Stimulated activated CD8-positive, alpha-beta memory T cell treated with anti-CD3 and anti-CD28 coated beads, Interleukin-15, amount 100 ng/mL, for 1 hour (primary cell): ENCODE data around the gene C16orf87.
A peak's percentile ranks its signal among the peaks of the same experiment; 100 is the strongest.
"Not testable (repeated sequence)": the region's sequence is repeated elsewhere in the genome, so short reads cannot be mapped to it uniquely, and the experiment has no call there.

ENCODE experiments used
- DNase-seq: peaks from one replicate; pipeline ENCODE4 v3.0.0-alpha.2; 2020; ENCODE audit warnings: low read depth

The C16orf87 gene

DNA sequence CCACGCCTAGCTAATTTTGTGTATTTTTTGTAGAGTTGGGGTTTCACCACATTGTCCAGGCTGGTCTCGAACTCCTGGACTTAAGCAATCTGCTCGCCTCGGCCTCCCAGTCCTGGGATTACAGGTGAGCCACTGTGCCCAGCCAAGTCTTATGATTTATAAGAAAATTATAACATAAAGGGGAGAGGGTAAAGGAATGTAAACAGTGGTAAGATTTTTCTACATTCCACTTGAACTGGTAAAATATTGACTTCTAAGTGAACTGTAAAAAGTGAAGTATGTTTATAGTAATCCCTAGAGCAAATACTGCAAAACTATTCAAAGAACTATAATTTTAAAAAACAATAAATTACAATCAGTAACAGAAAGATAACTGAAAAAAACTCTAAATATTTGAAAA, 33.5 kb downstream of the C16orf87 start:
- no peak for DNase-seq

DNA sequence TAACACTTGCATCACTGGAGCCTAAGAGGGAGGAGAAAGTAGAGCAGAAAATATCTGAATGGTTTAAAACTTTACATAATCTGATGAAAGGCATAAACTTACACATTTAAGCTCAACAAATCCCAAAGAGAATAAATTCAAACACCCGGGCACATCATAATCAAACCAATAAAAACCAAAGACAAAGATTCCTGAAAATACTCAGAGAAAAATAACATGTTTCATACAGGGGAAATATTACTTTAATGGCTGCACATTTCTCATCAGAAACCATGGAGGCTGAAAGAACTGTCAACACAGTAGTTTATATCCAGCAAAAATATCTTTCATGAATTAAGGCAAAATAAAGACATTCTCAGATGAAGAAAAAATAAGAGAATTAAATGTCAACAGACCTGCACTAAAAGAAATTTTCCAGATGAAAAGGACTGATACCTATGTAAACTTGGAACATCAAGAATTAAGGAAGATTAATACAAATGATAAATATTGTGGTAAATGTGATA, 34.2 kb downstream of the C16orf87 start:
- DNase-seq: no peak

DNA sequence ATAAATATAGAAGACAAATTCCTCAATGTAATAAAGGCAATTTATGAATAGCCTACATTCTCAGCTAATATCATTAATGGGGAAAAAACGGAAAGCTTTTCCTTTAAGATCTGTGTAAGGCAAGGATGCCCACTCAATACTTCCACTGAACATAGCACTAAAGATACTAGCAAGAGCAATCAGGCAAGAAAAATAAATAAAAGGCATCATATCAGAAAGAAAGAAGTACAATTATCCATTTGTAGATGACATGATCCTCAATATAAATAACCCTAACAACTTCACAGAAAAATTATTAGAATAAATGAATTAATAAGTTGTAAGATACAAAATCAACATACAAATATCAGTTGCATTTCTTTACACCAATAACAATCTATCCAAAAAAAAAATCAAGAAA, 37.1 kb downstream of the C16orf87 start:
- no peak for DNase-seq

DNA sequence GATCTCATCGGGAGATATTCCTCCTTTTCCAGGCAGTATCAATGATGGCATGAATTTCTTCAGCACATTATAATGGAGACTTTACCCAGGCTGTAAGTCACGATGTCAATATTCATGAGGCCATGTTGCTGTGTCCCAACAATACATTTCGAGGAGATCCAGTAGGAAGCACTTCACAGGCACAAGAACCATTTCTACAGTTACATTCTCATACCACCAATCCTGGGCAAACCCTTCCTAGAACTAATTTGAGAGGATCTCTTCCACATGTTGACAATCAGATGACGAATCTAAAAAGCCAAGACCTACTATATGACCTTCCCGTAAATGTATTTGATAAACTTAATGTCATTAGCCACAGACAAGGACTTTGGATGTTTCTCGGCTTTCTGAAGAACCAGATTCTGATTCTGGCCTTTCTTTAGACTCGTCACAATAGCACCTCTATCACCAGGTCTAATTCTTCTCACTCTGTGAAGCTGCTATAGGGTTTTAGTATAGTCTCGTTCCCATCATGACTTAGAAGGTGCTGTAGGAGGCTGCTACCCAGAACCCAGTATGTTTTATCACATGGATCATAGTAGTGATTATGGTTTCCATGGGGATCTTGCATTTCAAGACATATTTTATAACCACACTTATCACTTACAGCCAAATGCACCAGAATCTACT, 40.2 kb downstream of the C16orf87 start:
- no peak for DNase-seq

DNA sequence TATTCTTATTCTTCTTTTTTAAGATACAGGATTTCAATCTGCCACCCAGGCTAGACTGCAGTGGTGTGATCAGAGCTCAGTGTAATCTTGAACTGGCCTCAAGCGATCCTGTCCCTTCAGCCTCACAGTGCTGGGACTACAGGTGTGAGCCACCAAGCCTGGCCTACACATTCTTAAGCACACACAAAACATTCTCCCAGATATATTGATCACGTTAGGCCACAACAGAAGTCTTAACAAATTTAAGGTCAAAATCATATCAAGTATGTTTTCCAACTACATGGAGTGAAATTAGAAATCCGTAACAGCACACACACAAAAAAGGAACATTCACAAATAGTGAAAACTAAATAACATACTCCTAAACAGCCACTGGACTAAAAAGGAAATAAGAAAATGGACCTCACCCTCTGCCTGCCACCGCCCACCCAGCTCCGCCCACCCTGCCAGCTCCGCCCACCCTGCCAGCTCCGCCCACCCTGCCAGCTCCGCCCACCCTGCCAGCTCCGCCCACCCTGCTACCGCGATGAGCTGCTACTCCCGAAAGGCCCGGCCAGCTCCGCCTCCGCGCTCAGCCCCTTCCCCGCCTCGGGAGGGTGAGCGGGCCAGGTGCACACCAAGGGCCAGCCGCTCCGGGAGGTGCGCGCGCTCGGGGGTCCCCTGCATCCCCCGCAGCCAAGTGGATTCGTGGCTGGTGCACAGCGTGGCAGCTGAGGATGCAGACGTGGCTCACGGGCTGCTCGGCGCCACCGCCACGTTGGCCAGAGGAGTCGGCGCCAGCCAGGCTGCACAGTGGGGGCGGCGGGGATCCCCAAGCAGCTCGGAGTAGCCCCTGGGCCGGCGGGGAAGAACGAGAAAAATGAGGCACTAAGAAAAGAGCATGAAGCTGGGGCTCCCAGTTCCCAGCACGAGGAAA, 41.2 kb downstream of the C16orf87 start:
- DNase-seq: peak; percentile 62

DNA sequence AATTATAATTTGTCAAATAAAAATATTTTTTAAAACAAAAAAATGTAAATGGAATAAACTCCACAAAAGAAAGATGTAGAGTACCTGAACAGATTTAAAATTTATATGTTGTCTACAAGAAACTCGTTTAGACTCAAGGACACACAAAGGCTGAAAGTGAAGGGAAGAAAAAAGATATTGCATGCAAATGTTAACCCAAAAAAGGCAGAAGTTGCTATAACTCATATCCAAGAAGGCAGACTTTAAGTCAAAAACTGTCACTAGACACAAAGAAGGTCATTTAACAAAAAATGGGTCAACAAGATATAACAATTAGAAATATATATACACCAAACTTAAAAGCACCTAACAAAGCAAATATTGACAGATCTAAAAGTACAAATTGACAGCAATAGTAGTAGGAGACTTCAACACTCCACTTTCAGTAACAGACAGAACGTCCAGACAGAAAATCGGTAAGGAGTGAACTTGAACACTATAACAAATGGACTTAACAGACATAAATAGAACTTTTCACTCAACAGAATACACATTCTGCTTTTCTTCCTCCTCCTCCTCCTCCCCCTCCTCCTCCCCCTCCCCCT, 42.0 kb downstream of the C16orf87 start:
- no peak for DNase-seq

DNA sequence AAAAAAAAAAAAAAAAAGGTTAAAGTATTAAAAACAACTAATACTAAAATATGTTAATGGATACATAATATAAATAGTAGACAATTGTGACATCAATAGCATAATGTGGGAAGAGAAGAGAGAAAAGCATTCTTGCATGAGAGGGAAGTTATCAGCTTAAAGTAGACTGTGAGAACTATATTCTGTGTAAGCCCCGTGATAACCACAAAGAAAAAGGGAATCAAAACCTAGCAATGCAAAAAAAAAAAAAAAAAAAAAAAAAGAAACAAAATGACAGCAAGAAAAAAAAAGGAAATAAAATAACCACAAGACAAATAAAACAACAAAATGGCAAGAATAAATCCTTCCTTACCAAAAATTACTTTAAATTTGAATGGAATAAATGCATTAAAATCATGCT, 43.1 kb downstream of the C16orf87 start:
- DNase-seq: no peak

DNA sequence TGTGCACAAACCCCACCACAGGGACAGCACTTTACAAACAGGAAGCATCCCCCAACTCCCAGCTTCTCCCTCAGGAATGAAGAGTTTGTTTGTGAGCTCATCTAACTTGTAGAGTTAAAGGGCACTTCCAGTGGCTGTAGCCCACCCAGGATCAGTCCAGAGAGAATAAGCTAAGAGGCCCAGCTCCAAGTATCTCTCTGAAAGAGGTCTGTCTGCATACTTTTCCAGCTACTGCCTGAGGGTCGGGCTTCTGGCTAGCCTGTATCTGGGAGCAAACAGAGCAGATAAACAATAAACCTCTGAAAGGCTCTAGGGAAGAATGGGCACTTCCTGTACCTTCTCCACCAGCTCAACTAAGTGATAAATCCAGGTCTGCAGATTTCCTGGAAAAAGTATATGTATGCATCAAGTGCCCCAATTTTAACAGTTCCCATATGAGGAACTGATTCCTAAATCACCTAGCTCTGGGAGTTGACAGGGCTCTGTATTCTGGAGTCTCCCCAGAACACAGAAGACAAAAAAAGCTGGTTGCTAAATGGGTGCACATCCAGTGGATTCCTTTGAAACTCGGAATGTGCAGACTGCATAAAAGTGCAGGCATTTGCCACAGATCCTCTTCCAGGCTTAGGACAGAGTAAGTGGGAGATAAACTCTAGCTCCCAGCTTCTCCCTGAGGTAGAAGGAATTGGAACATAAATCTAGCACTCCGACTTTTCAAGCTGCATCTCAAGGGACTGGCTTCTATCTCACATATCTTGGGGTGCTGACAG, 45.7 kb downstream of the C16orf87 start:
- no peak for DNase-seq

DNA sequence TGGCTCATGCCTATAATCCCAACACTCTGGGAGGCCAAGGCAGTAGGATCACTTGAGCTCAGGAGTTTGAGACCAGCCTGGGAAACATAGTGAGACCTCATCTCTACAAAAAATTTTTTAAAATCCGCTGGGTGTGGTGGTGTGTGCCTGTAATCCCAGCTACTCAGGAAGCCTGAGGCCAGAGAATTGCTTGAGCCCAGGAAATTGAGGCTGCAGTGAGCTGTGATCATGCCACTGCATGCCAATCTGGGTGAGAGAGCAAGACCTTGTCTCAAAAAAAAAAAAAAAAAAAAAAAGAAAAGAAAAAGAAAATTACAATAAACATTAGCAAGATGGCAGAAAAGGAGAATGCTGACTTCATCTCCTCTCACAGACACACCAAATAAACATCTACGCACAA, 46.4 kb downstream of the C16orf87 start:
- not testable (repeated sequence) for DNase-seq

DNA sequence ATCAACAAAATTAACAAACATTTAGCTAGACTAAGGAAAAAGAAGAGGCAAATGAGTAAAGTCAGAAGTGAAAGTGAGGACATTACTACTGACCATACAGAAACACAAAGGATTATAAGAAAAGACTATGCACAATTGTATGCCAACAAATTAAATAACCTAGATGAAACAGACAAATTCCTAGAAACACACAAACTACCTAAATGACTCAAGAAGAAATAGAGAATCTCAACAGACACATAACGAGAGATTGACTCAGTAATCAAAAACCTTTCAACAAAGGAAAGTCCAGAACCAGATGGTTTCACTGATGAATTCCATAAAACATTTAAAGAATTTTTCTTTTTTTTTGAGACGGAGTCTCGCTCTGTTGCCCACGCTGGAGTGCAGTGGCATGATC, 47.2 kb downstream of the C16orf87 start:
- DNase-seq: no peak

DNA sequence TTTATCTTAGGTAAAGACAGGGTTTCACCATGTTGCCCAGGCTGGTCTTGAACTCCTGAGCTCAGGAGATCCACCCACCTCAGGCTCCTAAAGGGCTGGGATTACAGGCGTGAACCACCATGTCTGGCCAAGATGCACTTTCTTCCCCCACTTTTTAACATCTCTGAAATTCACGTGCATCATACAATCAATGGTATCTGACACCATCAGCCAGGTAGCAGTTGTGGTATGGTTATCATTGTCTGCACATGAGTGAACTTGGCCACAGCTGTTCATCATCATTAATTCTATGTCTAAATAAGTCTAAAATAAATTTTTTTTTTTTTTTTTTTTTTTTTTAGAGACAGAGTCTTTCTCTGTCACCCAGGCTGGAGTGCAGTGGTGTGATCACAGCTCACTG, 48.7 kb downstream of the C16orf87 start:
- DNase-seq: no peak

DNA sequence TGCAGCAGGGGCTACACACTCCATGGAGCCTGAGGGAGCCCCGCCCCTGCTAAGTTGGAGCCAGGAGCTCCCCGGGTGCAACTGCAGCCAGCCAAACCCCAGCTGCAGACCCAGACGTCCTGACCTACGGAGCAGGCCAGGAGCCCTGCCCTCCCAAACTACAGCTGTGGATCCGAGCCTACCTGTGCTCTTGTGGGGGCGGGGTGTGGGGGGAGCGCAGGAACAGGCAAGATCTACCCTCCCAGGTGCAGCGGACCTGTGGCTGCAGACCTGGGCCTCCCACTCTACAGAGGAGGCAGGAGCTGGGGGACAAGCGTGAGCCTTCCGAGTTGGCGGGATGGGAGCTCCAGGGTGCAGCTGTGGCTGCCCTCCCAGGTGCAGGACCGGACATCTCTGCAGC, 53.2 kb downstream of the C16orf87 start:
- DNase-seq: no peak

DNA sequence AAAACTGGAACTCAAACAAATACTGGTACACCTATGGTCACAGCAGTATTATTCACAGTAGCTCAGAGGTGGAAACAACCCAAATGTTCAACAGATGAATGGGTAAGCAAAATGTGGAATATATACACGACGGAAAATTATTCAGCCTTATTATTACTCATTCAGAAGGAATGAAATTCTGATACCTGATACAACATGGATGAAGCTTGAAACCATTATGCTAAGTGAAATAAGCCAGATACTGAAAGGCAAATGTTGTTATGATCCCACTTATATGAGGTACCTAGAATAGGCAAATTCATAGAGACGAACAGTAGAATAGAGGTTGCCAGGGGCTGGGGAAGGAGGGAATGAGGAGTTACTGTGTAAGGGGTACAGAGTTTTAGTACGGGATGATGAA, 55.8 kb downstream of the C16orf87 start:
- no peak for DNase-seq

DNA sequence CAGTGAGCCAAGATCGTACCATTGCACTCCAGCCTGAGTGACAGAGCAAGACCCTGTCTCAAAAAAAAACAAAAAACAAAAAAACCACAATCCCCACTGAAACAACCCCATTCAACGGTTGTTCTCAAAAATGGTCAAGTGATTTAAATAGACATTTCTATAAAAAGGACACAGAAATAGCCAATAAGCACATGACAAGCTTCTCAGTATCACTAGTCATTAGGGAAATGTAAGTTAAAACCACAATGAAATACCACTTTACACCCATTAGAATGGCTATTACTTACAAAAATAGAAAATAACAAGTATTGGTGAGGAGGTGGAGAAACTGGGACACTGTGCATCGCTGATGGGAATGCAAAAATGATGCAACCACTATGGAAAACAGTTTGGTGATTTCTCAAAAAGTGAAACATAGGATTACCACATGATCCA, 56.2 kb downstream of the C16orf87 start:
- DNase-seq: no peak

DNA sequence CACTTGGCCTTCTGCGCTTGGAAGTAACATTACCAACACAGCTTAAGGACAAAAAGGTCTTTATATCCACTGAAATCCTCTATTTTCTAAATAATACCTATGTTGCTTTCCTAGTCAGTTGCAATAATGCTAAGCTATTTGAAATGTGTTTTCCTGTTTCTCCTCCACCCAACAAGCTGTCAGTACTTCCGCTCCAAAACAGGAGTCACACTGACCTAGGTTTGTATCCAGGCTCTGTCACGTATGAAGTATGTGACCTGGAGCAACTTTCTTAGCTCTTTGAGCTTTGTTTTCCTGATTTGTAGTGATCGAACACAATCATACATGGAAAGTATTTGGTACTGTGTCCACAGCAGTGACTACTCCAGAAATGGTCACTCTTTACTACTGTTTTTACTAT, 58.5 kb downstream of the C16orf87 start:
- no peak for DNase-seq

DNA sequence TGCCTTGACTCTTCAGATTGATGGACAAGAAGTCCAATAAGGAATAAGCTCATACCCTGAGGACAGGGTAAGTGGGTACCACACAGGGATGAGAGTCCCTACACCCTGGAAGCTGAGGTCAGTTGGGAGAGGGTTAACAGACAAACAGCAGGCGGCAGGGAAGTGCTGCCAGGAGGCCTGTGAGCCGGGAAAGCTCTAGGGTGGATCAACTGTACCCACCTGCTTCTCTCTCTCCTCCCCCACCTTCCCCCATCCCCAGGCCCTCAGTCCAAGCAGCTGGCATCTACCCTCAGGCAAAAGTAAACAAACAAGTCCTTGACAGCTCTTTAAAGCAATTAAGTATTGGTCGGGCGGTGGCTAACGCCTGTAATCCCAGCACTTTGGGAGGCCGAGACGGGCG, 62.2 kb downstream of the C16orf87 start:
- no peak for DNase-seq

DNA sequence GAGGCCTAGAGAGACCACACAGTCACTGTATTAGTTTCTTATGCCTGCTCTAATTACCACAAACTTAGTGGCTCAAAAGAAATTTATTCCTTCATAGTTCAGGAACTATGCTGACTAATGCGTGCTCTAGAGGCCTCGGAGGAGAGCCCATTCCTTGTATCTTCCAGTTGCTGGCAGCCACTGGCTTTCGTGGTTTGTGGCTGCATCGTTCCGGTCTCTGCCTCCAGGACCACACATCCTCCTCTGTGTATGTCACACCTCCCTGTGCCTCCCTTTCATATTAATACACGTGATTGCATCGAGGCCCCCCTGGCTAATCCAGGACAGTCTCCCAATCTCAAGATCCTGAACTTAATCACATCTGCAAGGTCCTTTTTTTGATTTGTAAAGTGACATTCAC, 65.9 kb downstream of the C16orf87 start:
- DNase-seq: no peak

DNA sequence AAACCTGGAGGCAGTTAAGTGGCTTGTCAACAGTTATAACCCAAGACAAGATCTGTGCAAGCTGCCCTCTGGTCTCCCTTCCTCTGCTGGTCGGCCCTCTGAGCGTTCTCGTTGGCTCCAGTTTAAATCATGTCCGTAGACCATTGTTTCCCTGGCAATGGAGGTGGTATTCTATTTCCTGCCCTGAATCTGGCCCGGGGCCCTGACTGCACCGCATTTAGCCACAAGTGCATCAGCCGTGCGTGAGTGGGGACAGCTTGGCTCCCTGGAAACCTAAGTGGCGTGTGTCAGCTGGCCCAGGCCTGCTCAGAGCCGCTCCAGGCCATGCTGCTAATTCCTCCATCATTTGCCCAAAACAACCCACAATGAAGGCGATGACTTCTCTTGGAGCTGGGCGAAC, 67.8 kb downstream of the C16orf87 start:
- no peak for DNase-seq

DNA sequence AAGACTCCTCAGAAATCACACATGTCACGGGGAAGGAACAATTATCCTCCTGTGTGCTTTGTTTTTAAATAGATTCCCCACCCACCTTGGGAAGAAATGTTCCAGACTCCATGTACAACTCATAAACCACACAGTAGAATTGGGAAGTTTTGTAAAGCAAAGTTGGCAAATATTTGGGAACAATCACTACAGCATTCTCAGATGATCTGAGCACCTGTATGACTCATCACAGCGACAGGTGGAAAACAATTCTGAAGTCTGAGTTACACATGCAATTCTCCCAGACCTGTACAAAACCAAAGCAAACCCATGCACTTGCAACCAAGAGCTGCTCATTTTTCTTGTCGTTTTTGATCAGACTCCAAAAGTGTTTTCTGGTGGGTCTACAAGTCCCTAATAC, 68.4 kb downstream of the C16orf87 start:
- DNase-seq: no peak

DNA sequence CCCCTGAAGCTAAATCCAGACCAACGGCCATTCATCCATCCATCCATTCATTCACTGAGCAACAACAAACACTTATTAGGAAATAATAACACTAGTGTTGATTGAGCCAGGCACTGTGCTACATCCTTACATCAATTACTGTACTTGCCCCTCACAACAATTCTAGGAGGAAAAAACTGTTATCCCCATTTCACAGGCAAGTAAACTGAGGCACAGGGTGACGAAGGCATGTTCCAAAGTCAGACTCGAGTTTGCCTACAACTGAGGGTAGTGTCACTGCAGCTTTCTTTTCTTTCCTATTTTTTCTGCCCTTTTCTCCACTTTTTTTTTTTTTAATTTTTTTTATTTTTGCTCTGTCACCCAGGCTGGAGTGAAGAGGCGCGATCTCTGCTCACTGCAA, 71.7 kb downstream of the C16orf87 start:
- DNase-seq: no peak

DNA sequence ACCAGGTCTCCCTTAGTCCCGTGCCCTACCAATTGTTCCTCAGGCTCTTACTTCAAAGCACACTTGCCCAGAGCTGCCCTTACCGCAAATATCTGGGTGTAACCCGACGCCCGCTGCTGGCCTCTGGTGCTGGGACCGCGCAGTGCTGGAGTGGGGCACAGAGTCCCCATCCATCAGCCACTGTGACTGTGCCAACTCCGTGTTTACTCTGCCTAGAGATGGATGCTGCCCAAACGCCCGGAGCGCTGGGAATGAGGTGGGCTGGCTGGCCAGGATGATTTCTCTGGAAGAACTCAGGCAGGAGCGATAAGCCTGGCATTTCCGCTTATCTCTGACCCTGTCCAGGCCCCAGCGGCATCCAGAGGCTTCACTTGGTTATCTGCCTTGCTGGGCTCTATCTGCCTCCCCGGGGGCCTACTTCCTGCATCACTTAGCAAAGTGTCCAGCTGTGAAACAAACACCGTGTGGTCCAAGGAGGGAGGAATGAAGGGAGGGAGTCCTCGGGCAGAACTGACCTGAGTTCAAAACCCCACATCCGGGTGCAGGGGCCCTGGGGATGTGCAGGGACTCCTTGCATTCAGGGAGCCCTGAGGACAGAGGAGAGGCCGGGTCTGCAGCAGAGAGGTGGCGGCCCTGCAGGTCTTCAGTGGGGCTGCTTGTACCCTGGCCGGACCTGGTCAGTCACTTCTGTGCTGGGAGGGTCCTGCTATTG, 73.5 kb downstream of the C16orf87 start:
- no peak for DNase-seq

DNA sequence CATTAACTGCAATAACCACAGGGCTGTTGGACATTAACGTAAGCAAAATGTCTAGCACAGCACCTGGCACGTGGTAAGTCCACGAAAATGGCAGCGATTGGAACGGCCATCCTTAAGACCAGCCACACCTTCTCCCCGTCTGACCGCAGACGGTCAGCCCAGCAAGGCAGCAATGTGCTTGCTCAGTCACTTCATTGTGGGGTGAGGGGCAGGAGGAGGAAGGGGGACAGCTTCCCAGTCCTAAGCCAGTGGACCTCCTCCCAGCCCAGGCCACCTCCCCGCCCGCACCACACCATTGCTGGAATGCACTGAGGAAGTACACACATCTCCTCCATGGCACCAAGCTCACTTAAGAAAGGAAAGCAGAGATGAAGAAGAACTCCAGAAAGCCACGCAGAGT, 74.2 kb downstream of the C16orf87 start:
- DNase-seq: no peak
